Bronchial epithelial cell (primary cell): ENCODE measurements around the gene CYP1B1. TPM values are rescaled to one million over a fixed set of nuclear protein-coding genes. Genes with fewer than 3 reads are reported as not detected.

ENCODE experiments used
- DNase-seq: peaks from one replicate; pipeline ENCODE4 v3.0.0-alpha.2; 2010; ENCODE audit warnings: low read depth
- FAIRE-seq: peaks from 2 replicates; lab custom pipeline; 2011; peaks lifted over from hg19 to GRCh38; lab: Jason Lieb, UNC
- H3K27me3 ChIP-seq: 2 replicates; pipeline ENCODE4 v1.5.1; 2011; ENCODE audit warnings: low read length; ENCODE audit not compliant: control insufficient read depth, insufficient read depth
- H3K36me3 ChIP-seq: 2 replicates; pipeline ENCODE4 v1.5.1; 2011; ENCODE audit warnings: low read length; ENCODE audit not compliant: control insufficient read depth, insufficient read depth
- H3K4me3 ChIP-seq: 2 replicates; pipeline ENCODE4 v1.5.1; 2011; ENCODE audit warnings: mild to moderate bottlenecking, low read depth, low read length, control low read depth
- total RNA-seq: library from RNA; depleted of rRNA; stranded (reverse); fragments of >200 nt; gene quantifications from 2 replicates; pipeline ENCODE4 v1.2.1, GENCODE V29; 2014
- TF ChIP-seq, protein P1 (sequence below): IDR thresholded peaks from 2 replicates; pipeline ENCODE4 v1.5.1; 2011; ENCODE audit warnings: mild to moderate bottlenecking, moderate library complexity, low read length, control low read depth, inconsistent platforms; ENCODE audit not compliant: insufficient read depth, severe bottlenecking

CYP1B1 gene
- total RNA-seq, 1 donor from 2014 or later = 5.8 TPM

DNA sequence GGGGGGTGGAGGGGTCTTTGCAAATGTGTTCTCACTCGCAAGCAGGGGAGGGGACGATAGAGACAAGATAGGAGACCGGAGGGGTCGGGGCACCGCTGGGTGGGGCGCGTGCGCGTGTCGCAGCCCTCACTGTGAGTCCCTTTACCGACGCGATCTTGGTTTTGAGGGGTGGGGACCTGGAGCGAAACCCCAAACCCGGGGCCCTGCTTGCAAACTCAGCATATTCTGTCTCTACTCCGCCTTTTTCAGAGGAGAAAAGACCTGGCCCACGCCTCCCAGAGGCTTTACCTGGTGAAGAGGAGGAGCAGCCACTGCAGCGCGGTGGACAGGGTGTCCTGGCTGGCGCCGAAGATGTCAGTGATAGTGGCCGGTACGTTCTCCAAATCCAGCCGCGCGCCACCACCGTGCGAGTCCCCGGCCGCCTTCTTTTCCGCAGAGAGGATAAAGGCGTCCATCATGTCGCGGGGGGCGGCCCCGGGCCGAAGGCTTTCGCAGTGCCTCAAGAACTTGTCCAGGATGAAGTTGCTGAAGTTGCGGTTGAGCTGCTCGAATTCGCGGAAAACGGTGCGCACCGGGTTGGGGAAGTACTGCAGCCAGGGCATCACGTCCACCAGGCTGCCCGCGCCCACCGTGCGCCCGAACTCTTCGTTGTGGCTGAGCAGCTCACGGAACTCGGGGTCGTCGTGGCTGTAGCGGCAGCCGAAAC, 1.7 kb downstream of the CYP1B1 start:
- H3K4me3 ChIP-seq = peak overlapping the region; percentile 60
- peaks cover 3% of the 10 kb centered on the region for H3K36me3 ChIP-seq
- DNase-seq (no peak), FAIRE-seq (no peak)
- TF ChIP-seq, protein P1, sequence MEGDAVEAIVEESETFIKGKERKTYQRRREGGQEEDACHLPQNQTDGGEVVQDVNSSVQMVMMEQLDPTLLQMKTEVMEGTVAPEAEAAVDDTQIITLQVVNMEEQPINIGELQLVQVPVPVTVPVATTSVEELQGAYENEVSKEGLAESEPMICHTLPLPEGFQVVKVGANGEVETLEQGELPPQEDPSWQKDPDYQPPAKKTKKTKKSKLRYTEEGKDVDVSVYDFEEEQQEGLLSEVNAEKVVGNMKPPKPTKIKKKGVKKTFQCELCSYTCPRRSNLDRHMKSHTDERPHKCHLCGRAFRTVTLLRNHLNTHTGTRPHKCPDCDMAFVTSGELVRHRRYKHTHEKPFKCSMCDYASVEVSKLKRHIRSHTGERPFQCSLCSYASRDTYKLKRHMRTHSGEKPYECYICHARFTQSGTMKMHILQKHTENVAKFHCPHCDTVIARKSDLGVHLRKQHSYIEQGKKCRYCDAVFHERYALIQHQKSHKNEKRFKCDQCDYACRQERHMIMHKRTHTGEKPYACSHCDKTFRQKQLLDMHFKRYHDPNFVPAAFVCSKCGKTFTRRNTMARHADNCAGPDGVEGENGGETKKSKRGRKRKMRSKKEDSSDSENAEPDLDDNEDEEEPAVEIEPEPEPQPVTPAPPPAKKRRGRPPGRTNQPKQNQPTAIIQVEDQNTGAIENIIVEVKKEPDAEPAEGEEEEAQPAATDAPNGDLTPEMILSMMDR = no peak
- H3K27me3 ChIP-seq = peaks cover 6% of the 10 kb centered on the region

DNA sequence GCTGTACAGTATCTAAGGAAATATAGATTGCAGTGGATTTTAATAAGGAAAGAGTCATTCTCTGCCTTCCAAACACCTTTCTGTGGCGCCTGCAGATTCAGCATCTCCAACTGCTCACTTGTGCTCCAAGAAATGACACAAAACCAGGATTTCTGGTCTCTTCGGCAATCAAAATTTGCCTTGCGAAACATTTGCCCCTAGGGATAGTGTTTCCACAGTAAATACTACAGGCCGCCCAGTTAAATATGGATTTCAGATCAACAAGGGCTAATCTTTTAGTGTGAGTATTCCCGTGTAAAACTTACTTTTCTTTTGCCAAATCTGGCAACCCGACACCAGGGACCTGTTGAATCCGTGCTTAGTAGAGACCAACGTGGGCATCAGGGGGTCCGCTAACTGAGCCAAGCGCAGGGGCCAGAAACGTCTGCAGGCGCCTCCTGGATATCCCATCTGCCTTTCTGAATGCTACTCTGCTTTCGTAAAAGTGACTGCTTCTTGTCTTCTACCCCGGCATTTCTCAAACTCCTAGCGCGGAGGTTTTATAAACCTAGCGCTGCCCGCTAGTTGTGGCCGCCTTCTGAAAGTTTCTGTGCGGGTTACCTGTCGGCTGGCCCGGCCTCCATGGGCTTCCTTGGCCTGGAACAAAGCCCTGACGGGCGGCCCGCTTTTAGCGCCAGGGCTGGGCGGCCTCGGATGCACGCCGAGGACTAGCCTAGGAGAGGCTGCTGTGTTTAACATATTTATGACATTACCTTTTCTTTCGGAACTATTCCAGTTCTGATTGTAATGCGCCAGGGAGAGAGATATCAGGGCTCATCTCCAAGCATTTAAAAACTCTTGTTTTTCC, 2.5 kb downstream of the CYP1B1 start:
- FAIRE-seq = no peak
- no peak for DNase-seq
- TF ChIP-seq, protein P1 = no peak
- H3K36me3 ChIP-seq = peaks cover 3% of the 10 kb centered on the region
- H3K4me3 ChIP-seq = peak overlapping the region; percentile 60
- H3K27me3 ChIP-seq = peaks cover 6% of the 10 kb centered on the region

DNA sequence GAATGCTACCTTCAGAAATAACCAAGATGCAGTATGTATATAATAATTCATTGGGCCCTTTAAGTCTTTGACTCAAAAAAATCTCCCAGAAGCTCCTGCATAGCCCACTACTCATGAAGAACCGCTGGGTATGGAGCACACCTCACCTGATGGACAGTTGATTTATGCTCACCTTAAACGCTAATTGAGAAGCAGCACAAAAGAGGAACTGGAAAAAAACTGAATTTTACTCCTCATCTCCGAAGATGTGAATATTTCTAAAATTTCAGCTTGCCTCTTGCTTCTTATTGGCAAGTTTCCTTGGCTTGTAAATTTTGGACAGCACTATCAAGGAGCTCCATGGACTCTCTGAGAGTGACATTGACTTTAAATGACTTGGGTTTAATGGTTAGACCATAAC, 5.5 kb downstream of the CYP1B1 start:
- TF ChIP-seq, protein P1 = no peak
- FAIRE-seq = no peak
- peaks cover 3% of the 10 kb centered on the region for H3K36me3 ChIP-seq
- DNase-seq = no peak
- H3K4me3 ChIP-seq = no peak overlapping the region
- H3K27me3 ChIP-seq = peaks cover 4% of the 10 kb centered on the region

DNA sequence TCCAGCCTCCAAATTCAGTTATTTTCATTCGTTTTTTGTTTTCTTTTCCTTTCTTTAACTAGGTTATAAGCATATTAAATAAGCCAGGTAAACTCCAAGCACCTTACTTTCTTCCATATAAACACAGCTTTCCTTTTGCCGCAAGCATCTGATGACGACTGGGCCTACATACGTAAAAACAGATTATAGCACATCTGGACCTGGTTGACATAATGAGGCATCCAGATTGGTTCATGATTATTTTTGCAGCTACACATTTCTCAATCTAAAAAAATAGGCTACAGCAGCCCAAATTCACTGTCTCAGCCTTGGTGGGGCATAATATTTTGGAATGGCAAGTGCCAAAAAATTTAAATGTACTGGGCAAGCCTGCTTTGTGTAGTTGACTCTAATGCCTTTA, 7.7 kb downstream of the CYP1B1 start:
- no peak for FAIRE-seq
- no peak for DNase-seq

DNA sequence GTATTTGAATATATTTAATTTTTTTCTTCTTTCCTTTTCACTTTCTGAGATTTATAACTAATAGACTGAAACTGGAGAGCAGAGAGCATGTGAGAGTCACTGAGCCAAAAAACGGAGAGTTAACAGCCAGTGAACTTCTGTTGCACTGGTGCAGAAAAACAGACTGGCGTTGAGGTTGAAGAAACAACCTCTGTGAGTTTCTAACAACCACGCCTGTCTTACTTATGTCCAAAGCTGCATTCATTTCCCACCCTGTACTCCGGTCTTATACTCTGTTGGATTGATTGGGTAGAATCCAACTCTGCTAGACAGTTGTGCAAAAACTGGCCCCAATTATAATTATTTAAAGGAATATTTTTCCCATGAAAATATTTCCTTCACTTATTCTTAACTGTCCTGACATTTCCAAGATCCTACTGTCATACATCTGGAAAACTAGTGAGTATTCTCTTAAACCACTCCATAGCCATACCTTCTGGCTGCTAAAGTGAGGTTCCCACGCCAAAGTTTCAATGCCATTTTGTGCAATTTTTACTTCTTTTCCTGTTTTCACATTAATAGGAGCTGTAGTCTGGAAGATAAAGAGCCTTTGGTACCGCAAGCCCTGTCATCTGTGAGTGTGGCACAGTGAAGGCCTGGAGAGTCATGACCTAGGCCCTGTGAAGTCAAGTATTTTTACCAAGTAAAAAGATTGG, 9.4 kb downstream of the CYP1B1 start:
- no peak for DNase-seq
- Histone ChIP-seq H3K36me3 (peaks cover 2% of the 10 kb centered on the region), H3K27me3 (no peaks in the 10 kb centered on the region), H3K4me3 (no peak overlapping the region)
- FAIRE-seq = no peak
- TF ChIP-seq, protein P1 = no peak

More for the DNA sequence above, 7.7 kb downstream of the CYP1B1 start:
- TF ChIP-seq, protein P1 = no peak
- Histone ChIP-seq H3K36me3 (peaks cover 2% of the 10 kb centered on the region), H3K4me3 (no peak overlapping the region), H3K27me3 (no peaks in the 10 kb centered on the region)
